Activated CD8-positive, alpha-beta memory T cell treated with anti-CD3 and anti-CD28 coated beads, Interleukin-2, amount 10 ng/mL, durations not matched to agents 7 days and 5 days (primary cell): ENCODE data around the gene RPL5. TPM values are rescaled to one million over a fixed set of nuclear protein-coding genes. Genes with fewer than 3 reads are reported as not detected.

Source experiments
- ATAC-seq: fragments of 150-1000 bp; cut with Tn5 transposase; one replicate; pipeline ENCODE4 v1.10.0; 2021; ENCODE audit warnings: moderate library complexity
- CTCF ChIA-PET: fragments of 350-600 bp; sonication (Branson Sonifier 250); formaldehyde crosslinking; loops from one replicate; lab custom pipeline; 2021; ENCODE audit warnings: antibody characterized with exemption; lab: Charles Lee
- DNase-seq: peaks from one replicate; pipeline ENCODE4 v3.0.0-alpha.2; 2020
- H3K27ac Mint-ChIP-seq: one replicate; pipeline ENCODE4 v1.8.0; 2021; ENCODE audit warnings: mild to moderate bottlenecking, mixed read lengths
- H3K27me3 Mint-ChIP-seq: one replicate; pipeline ENCODE4 v1.8.0; 2021; ENCODE audit warnings: mixed read lengths
- H3K36me3 Mint-ChIP-seq: one replicate; pipeline ENCODE4 v1.8.0; 2021; ENCODE audit warnings: mild to moderate bottlenecking, mixed read lengths
- H3K4me1 Mint-ChIP-seq: one replicate; pipeline ENCODE4 v1.8.0; 2021; ENCODE audit warnings: mixed read lengths
- H3K4me3 Mint-ChIP-seq: one replicate; pipeline ENCODE4 v1.8.0; 2021; ENCODE audit warnings: mild to moderate bottlenecking, moderate library complexity, mixed read lengths
- H3K9me3 Mint-ChIP-seq: one replicate; pipeline ENCODE4 v1.8.0; 2022; ENCODE audit warnings: low read depth, mixed read lengths
- total RNA-seq, 2 experiments: library from RNA; stranded (reverse); gene quantifications; one replicate each; pipeline ENCODE4 v1.2.3, GENCODE V29; 2021

The RPL5 gene
- total RNA-seq, 2 experiments from 2014 or later = 581 to 800 TPM

DNA sequence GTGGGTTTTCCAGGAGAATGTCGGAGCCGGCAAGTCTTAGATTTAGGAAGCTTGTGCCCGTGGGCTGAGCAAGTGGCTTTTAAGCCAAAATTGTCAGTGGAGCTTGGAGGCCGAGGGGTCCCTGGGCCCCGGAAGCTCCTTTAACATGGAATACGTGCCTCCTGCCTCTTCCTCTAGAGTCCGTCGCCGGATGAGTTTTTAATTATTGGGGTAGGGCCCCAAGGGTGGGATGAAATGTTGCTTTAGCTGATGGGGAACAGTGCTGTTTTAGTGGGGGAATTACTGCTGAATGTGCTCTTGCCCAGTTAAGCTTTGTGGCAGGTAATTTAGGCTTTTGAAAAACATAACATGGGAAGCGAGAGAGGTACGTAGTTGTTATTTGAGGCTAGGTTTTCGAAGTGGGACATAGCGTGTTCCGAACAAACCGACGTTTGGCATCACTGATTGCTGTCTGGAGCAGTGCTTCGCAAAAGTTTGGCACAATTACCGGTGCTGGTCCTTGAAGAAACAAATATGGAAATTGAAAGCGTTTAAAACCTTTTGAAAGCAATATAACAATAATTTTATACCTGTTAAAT, 786 bp downstream of the RPL5 start:
- Mint-ChIP-seq H3K36me3 (peaks cover 53% of the 10 kb centered on the region), H3K27ac (peak overlapping the region; percentile 97), H3K4me1 (peaks cover 51% of the 10 kb centered on the region), H3K9me3 (no peaks in the 10 kb centered on the region), H3K4me3 (peak overlapping the region; percentile 99), H3K27me3 (no peaks in the 10 kb centered on the region)
- ATAC-seq (peak; percentile 1), DNase-seq (no peak)
- CTCF ChIA-PET = interaction anchor here (0.9 to 3.4 kb wide), 19 partner anchors 7 to 426 kb away, joined by 3 to 31 read pairs (median 6); partner anchors contain the start of gene DIPK1A

DNA sequence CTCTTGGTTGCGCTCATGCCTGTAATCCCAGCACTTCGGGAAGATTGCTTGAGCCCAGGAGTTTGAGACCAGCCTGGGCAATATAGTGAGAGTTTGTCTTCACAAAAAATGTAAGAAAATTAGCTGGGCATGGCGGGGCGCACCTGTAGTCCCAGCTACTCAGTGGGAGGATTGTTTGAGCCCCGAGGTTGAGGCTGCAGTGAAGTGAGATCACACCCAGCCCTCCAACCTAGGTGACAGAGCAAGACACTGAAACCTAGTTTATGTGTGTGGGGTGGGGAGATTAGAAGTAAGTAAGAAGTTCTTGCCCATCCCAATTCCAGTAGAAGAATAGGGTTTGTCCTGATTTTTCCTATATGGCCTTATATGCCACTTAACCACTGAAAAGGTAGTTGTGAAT, 2.0 kb downstream of the RPL5 start:
- DNase-seq (no peak), ATAC-seq (no peak)
- H3K27me3 Mint-ChIP-seq = no peaks in the 10 kb centered on the region
- H3K36me3 Mint-ChIP-seq = peaks cover 65% of the 10 kb centered on the region
- H3K9me3 Mint-ChIP-seq = no peaks in the 10 kb centered on the region
- CTCF ChIA-PET = interaction anchor here (0.9 to 1.1 kb wide), 2 partner anchors 24 to 85 kb away, joined by 3 to 8 read pairs; no protein-coding TSS in a partner anchor
- H3K4me1 Mint-ChIP-seq = peaks cover 63% of the 10 kb centered on the region
- peak overlapping the region; percentile 99 for H3K4me3 Mint-ChIP-seq
- H3K27ac Mint-ChIP-seq = peak overlapping the region; percentile 97

DNA sequence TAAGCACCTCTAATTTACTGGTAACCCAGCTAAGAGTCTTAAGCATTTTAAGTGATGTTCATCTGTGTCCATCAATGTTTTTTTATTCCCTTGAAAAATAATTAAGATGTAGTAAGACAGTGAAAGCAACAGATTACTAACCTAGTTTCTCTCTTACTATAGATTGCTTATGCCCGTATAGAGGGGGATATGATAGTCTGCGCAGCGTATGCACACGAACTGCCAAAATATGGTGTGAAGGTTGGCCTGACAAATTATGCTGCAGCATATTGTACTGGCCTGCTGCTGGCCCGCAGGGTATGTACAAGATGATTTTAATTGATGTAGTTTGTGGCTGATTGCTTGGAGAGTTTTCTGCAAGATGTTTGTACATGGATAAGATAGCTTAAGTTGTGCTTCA, 2.8 kb downstream of the RPL5 start:
- H3K27me3 Mint-ChIP-seq = no peaks in the 10 kb centered on the region
- peaks cover 71% of the 10 kb centered on the region for H3K36me3 Mint-ChIP-seq
- no peaks in the 10 kb centered on the region for H3K9me3 Mint-ChIP-seq
- H3K4me1 Mint-ChIP-seq = peaks cover 69% of the 10 kb centered on the region
- peak overlapping the region; percentile 99 for H3K4me3 Mint-ChIP-seq
- ATAC-seq (no peak), DNase-seq (no peak)
- CTCF ChIA-PET = interaction anchor here (0.9 to 1.6 kb wide), 3 partner anchors 24 to 125 kb away, joined by 3 to 8 read pairs (median 5); no protein-coding TSS in a partner anchor
- H3K27ac Mint-ChIP-seq = peak overlapping the region; percentile 97

DNA sequence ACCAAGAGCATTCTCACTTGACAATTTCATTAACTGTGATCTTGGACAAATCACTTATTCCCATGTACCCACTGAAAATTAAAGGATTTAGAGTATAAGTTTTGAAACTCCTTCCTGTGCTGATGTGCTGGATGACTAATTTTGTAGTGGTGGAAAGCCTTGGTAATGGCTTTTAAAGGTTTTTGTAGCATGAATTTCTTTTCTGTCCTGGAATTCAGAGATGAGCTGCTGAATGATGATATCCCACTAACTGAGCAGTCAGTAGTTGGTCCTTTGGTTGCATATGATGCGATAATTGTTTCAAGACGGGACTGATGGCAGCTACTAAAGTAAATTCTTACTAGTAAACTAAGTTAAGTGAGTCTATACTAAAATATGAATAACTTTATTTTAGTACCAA, 5.2 kb downstream of the RPL5 start:
- Mint-ChIP-seq H3K4me1 (peaks cover 80% of the 10 kb centered on the region), H3K9me3 (no peaks in the 10 kb centered on the region), H3K27ac (peak overlapping the region; percentile 47), H3K36me3 (peaks cover 89% of the 10 kb centered on the region), H3K4me3 (no peak overlapping the region), H3K27me3 (no peaks in the 10 kb centered on the region)
- CTCF ChIA-PET = interaction anchor here (0.6 to 1.7 kb wide), 2 partner anchors 21 to 88 kb away, joined by 3 to 5 read pairs; no protein-coding TSS in a partner anchor
- no peak for ATAC-seq
- no peak for DNase-seq

DNA sequence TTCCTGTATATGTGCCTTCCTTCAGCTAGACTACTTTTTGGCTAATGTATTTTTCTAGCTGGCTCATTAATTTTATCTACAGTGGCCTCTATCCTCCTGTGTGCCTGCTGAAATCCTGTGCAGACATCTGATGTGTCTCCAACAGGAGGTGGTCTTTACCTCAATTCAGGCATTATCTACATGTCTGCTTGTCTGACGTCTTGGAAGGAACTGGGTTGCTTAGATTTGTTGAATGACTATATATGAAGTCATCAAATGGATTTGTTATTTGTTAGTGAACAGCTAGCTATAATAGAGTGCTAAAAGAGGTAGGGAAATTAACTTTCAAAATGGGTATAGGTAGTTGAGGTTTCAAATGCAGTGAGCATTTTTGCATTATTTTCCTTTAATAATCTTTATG, 6.7 kb downstream of the RPL5 start:
- DNase-seq (no peak), ATAC-seq (no peak)
- H3K27ac Mint-ChIP-seq = peak overlapping the region; percentile 33
- no peaks in the 10 kb centered on the region for H3K9me3 Mint-ChIP-seq
- peaks cover 85% of the 10 kb centered on the region for H3K36me3 Mint-ChIP-seq
- H3K4me3 Mint-ChIP-seq = no peak overlapping the region
- no peaks in the 10 kb centered on the region for H3K27me3 Mint-ChIP-seq
- peaks cover 71% of the 10 kb centered on the region for H3K4me1 Mint-ChIP-seq
- CTCF ChIA-PET = interaction anchor here (1.7 to 2.2 kb wide), 3 partner anchors 20 to 155 kb away, joined by 5 to 9 read pairs (median 6); no protein-coding TSS in a partner anchor

DNA sequence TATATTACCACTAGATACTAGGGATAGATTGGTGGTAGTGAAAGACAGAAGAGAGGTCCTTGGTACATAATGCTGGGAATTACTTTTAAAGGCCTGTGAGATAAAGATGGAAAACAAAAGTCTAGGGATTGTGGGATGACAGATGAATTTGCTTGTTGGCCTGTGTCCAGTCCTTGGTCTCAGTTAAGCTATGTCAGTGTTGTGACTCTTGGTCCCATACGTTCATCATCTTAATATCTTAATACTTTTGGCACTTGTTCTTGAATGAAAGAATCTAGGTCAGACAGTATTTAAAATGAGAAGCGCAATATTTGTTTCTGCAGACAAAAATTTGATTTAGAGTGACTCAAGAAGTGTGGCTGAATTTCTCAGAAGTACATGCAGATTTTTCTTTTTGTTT, 7.6 kb downstream of the RPL5 start:
- H3K27ac Mint-ChIP-seq = peak overlapping the region; percentile 55
- CTCF ChIA-PET = interaction anchor here (0.8 to 2.2 kb wide), 5 partner anchors 7 to 154 kb away, joined by 3 to 9 read pairs (median 4); partner anchors contain the start of gene RPL5
- no peaks in the 10 kb centered on the region for H3K9me3 Mint-ChIP-seq
- H3K36me3 Mint-ChIP-seq = peaks cover 84% of the 10 kb centered on the region
- H3K4me3 Mint-ChIP-seq = no peak overlapping the region
- DNase-seq (no peak), ATAC-seq (no peak)
- peaks cover 62% of the 10 kb centered on the region for H3K4me1 Mint-ChIP-seq
- H3K27me3 Mint-ChIP-seq = no peaks in the 10 kb centered on the region

DNA sequence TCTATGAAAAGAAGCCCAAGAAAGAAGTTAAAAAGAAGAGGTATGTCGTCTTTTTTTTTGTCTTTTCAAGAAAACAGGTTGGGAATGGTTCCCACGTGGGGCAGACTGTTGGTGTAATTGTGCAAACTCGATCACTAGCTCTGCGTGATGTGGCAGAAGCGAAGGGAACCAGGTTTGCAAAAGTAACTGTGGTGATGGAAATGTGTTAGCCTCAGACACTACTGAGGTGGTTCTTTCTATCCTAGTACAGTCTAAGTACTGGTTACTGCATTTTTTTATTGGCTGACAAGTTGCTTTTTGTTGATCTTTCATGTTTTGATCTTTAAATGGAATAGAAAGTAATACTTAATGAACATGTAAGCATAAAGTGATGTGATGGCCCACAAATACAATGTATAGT, 8.8 kb downstream of the RPL5 start:
- Mint-ChIP-seq H3K4me1 (peaks cover 51% of the 10 kb centered on the region), H3K36me3 (peaks cover 73% of the 10 kb centered on the region), H3K9me3 (no peaks in the 10 kb centered on the region), H3K4me3 (no peak overlapping the region), H3K27me3 (no peaks in the 10 kb centered on the region), H3K27ac (peak overlapping the region; percentile 33)
- DNase-seq (no peak), ATAC-seq (peak; percentile 22)
- CTCF ChIA-PET = interaction anchor here (0.6 kb wide), 1 partner anchor 85 kb away, joined by 3 read pairs; no protein-coding TSS in a partner anchor

DNA sequence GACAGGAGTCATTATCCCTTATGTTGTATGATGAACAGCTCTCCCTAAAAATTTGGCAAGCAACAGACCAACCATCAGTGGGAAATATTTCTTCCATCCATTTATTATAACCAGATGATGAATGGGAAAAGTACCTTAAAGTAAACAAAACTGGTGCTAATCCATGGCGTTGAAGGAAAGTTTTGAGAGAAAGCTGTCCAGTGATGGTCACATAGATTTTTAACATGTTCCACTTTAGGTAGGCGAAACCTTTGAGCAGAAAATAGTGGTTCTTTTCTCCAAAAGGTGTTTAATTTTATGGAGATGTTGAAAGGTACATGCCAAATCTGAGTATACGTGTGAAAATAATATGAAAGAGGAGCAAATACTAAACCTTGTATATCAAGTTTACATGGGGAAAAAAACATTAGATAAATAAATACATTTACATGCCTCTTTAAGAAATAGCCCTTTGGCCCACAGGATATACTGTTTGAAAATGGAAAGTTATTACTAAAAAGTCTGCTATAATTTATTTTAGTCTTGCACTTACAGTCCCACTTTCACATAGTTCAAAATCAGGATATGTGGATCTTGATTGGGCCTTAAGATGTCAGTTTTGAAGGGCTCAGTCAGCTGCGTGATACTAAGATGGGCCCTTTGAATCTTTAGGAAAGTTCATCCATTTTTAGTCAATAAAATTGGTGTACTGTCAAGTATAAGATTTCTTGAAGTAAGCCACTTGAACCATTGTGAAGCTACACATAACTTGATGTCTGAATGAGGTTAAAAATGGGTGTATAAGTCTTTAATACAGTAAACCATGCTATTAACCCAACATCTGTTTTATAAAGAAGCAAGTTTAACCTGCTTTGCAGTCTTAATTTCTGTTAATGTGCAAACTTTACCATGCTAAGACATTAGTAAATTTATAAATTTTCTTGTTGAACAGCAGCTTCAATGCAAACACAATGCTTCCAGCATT, 10.5 kb downstream of the RPL5 start:
- Mint-ChIP-seq H3K36me3 (peaks cover 57% of the 10 kb centered on the region), H3K9me3 (no peaks in the 10 kb centered on the region), H3K27ac (no peak overlapping the region), H3K27me3 (no peaks in the 10 kb centered on the region), H3K4me1 (peaks cover 34% of the 10 kb centered on the region), H3K4me3 (no peak overlapping the region)
- ATAC-seq (no peak), DNase-seq (no peak)
- CTCF ChIA-PET = interaction anchor here (1.1 to 2.8 kb wide), 8 partner anchors 11 to 152 kb away, joined by 3 to 17 read pairs (median 4); partner anchors contain the start of gene RPL5

DNA sequence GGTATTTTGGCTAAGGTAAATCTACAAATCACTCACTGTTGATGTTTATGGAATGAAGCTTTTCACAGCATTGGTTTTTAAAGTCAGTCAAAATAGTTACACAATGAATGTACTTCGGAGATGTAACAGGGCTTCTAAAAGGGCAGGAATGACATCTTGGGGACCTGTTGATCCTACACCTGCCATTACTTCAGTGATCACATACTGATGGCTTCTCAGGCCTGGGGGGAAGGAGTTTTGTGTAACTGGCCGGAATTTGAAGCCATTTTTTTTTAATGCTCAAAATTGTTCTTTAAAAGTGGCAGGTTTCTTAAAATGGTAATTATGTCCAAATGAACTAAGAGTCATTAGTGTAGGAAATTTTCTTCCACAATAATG, 11.2 kb downstream of the RPL5 start:
- CTCF ChIA-PET = interaction anchor here (1.1 to 2.8 kb wide), 7 partner anchors 11 to 151 kb away, joined by 3 to 17 read pairs (median 5); partner anchors contain the start of gene RPL5
- peaks cover 27% of the 10 kb centered on the region for H3K4me1 Mint-ChIP-seq
- no peaks in the 10 kb centered on the region for H3K27me3 Mint-ChIP-seq
- H3K4me3 Mint-ChIP-seq = no peak overlapping the region
- H3K9me3 Mint-ChIP-seq = no peaks in the 10 kb centered on the region
- ATAC-seq (no peak), DNase-seq (no peak)
- H3K27ac Mint-ChIP-seq = no peak overlapping the region
- H3K36me3 Mint-ChIP-seq = peaks cover 51% of the 10 kb centered on the region

DNA sequence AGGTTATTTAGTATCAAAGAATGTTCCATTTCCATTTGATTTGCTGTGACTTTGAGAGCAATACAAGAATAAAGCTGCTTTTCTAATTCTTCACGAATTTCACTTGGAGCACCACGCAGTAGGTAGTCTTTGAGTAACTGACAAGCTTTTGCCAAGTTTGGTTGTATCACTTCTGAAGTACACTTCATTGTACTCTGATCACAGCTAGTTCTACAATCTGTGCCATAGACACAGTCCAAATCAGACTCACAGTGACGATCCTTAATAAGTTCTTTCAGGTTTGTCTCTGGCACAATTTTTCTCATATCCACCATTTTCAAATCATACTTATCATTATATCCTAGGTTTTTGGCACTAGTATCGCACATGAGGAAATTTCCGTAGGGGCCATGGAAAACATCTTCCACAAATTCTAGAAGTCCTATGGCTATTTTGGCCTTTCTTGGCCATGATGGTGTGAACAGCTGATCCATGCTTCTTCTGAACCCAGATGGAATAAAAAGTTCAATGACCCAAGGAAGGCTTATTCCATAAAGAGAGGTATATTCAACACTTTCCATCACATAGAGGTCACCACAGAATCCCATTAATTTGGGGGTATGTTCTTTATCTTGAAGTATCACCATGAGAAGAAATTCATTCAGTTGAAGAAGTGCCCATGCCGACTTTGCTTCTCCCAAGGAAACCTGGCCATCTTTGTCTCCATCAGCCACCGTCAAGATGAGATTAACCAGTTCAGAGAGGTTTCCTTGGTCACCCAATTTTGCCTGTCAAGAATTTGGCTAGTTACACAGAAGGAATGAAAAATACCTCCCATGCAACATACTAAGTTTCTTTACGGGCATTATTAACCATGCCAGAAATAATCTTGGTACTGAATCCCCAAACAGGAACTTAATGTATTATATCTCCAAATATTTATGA, 11.9 kb downstream of the RPL5 start:
- Mint-ChIP-seq H3K9me3 (no peaks in the 10 kb centered on the region), H3K27ac (no peak overlapping the region), H3K4me1 (peaks cover 20% of the 10 kb centered on the region)

DNA sequence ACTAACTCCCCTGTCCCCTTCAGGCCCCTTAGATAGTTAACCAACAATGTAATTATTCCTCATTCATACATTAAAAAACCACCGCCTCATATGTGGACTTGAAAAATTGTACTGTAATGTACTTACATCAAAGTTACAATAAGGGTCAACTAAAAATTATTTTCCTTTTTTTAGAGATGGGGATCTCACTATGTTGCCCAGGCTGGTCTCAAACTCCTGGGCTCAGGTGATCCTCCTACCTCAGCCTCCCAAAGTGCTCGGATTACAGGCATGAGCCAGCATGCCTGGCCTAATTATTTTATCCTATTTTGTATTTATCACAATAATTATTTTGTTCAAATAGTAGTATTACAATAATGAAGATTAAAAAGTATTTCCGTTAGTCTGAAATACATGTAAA, 12.6 kb downstream of the RPL5 start:
- Mint-ChIP-seq H3K4me3 (no peak overlapping the region), H3K9me3 (no peaks in the 10 kb centered on the region), H3K4me1 (peaks cover 15% of the 10 kb centered on the region), H3K27me3 (no peaks in the 10 kb centered on the region), H3K36me3 (peaks cover 39% of the 10 kb centered on the region), H3K27ac (no peak overlapping the region)
- CTCF ChIA-PET = no interaction called here
- ATAC-seq = no peak
- no peak for DNase-seq

More for the DNA sequence above, 11.9 kb downstream of the RPL5 start:
- ATAC-seq (no peak), DNase-seq (no peak)
- H3K27me3 Mint-ChIP-seq = no peaks in the 10 kb centered on the region
- H3K36me3 Mint-ChIP-seq = peaks cover 45% of the 10 kb centered on the region
- no peak overlapping the region for H3K4me3 Mint-ChIP-seq
- CTCF ChIA-PET = interaction anchor here (1.1 to 2.8 kb wide), 5 partner anchors 10 to 125 kb away, joined by 3 to 17 read pairs (median 8); partner anchors contain the start of gene RPL5

DNA sequence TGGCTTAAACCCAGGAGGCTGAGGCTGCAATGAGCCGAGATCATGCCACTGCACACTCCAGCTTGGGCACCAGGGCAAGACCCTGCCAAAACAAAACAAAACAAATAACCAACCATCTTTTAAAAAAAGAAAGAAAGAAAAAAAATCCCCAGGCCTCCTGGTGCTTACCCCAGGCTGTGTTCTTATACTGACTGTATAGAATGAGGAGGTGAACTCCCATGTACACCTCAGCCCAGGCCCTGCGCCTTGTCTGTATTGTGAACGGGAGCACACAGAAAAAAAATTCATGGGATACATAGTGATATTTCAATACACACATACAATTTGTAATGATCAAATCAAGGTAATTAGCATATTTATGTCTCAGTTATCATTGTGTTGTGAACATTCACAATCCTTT, 14.1 kb downstream of the RPL5 start:
- H3K4me3 Mint-ChIP-seq = no peak overlapping the region
- H3K27me3 Mint-ChIP-seq = no peaks in the 10 kb centered on the region
- CTCF ChIA-PET = interaction anchor here (1.8 to 1.9 kb wide), 2 partner anchors 12 to 13 kb away, joined by 4 to 10 read pairs; no protein-coding TSS in a partner anchor
- peaks cover 3% of the 10 kb centered on the region for H3K4me1 Mint-ChIP-seq
- H3K36me3 Mint-ChIP-seq = peaks cover 30% of the 10 kb centered on the region
- no peaks in the 10 kb centered on the region for H3K9me3 Mint-ChIP-seq
- ATAC-seq = no peak
- H3K27ac Mint-ChIP-seq = no peak overlapping the region
- DNase-seq = no peak
